Measurements from ENCODE around the gene CYP4F3. TPM values are rescaled to one million over a fixed set of nuclear protein-coding genes. Genes with fewer than 3 reads are reported as not detected.
"Not testable (repeated sequence)": the region's sequence is repeated elsewhere in the genome, so short reads cannot be mapped to it uniquely, and the experiment has no call there.

CYP4F3 gene
- total RNA-seq, 1 donor from 2014 or later: not detected

DNA sequence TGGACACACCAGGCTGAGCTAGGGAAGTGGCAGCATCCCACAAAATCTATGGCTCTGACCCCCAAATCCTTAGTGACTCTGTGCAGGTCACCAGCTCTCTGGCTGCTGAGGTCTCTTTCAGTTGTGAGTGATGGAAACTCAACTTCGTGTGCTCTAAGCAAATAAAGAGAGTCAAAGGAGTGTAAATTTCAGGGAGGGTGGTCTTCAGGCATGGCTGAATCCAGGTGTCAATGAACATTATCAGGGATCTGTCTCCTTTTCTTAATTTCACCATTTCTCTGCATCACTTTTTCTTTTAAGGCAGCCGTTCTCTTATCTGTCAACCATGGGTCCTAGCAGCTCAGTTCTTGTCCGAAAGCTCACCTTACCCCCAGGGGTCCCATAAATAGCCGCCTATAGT, 38.4 kb downstream of the CYP4F3 start:
- TF ChIP-seq, protein P1, sequence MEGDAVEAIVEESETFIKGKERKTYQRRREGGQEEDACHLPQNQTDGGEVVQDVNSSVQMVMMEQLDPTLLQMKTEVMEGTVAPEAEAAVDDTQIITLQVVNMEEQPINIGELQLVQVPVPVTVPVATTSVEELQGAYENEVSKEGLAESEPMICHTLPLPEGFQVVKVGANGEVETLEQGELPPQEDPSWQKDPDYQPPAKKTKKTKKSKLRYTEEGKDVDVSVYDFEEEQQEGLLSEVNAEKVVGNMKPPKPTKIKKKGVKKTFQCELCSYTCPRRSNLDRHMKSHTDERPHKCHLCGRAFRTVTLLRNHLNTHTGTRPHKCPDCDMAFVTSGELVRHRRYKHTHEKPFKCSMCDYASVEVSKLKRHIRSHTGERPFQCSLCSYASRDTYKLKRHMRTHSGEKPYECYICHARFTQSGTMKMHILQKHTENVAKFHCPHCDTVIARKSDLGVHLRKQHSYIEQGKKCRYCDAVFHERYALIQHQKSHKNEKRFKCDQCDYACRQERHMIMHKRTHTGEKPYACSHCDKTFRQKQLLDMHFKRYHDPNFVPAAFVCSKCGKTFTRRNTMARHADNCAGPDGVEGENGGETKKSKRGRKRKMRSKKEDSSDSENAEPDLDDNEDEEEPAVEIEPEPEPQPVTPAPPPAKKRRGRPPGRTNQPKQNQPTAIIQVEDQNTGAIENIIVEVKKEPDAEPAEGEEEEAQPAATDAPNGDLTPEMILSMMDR (conservative IDR thresholded peaks at IDR 0.05; ENCODE audit: low read depth, low read length): no peak
- DNase-seq (ENCODE audit: low read depth): no peak
- H3K4me3 ChIP-seq (ENCODE audit: low read depth, low read length): no peak overlapping the region

DNA sequence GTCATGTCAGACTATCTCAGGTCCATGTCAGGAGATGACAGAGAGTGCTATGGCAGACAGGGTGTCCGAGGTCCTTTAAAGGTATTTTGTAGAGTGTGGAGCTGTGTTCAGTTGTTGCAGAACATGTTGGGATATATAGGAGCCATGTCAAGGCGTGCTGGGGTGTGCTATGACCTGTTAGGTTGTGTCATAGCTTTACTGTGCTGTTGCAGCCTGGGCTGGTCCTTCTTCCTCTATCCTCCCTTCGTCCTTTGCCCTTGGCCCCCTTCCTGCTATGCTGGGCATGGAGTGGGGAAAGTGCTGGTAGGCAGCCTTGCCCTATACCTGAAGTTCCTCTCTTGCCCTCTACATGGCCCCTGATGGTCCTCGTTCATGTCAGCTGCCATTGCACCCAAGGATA, 39.2 kb downstream of the CYP4F3 start:
- not testable (repeated sequence) for H3K4me3 ChIP-seq (ENCODE audit: low read depth, low read length); DNase-seq (ENCODE audit: low read depth)

DNA sequence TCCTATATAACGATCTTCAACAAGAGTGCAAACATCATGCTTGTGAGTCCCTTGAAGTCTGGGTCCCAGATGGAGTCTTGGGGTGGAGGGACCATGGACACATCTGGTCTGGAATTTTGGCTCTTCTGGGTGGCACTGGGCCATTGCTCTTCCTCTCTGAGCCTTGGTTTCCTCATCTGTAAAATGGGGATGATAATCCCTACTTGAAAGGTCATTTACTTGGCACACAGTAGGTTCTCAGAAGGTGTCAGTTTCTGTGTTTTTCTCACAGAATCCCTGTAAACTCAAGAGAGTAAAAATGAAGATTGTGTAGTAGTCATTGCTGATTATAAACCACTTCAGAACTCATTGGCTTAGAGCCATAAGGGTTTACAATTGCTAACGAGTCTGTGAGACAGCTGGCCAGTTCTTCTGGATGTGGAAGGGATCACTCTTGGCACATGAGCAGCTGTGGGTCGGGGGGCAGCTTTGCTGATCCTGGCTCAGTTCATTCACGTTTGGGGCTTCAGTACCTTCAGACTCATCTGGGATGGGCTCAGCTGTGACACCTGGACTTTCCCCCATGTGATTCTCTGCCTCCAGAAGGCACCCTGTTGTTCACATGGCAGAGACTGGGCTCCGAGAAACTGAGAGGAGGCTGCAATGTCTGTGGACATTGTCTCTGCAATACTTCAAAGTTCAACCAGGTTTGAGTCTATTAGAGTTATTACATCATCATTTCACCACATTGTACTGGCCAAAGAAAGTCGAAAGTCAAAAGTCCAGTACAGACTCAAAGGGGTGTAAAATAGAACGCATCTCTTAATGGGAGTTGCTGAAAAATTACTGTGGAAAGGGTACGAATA, 40.0 kb downstream of the CYP4F3 start:
- TF ChIP-seq, protein P1 (conservative IDR thresholded peaks at IDR 0.05; ENCODE audit: low read depth, low read length): no peak
- no peak overlapping the region for H3K4me3 ChIP-seq (ENCODE audit: low read depth, low read length)
- no peak for DNase-seq (ENCODE audit: low read depth)

DNA sequence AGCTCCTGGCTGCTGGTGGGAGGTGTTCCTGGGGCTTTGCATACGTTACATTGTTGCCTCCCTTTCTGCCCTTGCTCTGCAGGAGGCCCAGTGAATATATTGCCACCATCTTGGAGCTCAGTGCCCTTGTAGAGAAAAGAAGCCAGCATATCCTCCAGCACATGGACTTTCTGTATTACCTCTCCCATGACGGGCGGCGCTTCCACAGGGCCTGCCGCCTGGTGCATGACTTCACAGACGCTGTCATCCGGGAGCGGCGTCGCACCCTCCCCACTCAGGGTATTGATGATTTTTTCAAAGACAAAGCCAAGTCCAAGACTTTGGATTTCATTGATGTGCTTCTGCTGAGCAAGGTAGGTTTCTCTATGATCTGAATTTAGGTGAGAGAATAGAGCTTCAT, 42.7 kb downstream of the CYP4F3 start:
- H3K4me3 ChIP-seq (ENCODE audit: low read depth, low read length): no peak overlapping the region
- DNase-seq (ENCODE audit: low read depth): no peak
- TF ChIP-seq, protein P1 (conservative IDR thresholded peaks at IDR 0.05; ENCODE audit: low read depth, low read length): no peak

DNA sequence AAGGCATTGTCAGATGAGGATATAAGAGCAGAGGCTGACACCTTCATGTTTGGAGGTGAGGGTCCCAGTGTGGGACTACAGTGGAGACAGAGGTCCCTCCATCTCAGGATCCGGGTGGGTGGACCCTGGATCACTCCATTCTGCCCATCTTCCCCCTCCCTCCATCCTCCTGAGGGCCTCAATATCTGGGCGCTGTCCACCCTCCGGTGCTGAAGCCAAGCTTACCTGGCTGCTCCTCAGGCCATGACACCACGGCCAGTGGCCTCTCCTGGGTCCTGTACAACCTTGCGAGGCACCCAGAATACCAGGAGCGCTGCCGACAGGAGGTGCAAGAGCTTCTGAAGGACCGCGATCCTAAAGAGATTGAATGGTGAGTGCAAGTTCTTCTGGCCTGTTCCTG, 44.1 kb downstream of the CYP4F3 start:
- DNase-seq (ENCODE audit: low read depth): no peak
- H3K4me3 ChIP-seq (ENCODE audit: low read depth, low read length): no peak overlapping the region
- TF ChIP-seq, protein P1 (conservative IDR thresholded peaks at IDR 0.05; ENCODE audit: low read depth, low read length): no peak

DNA sequence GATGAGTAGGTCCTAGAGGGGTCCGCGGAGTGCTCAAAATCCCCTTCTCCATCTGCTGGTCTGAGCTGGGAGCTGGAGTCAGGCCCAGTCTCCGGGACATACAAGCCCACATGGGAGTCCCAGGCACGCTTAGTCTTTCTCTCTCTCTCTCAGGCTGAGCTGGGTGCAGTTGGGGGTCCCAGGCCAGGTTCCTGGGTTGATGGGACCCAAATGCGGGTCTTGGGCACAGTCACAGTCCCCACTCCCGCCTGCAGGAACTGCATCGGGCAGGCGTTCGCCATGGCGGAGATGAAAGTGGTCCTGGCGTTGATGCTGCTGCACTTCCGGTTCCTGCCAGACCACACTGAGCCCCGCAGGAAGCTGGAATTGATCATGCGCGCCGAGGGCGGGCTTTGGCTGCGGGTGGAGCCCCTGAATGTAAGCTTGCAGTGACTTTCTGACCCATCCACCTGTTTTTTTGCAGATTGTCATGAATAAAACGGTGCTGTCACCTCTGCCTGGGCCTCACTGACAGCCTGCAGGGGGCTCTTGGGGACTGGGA, 56.0 kb downstream of the CYP4F3 start:
- no peak for DNase-seq (ENCODE audit: low read depth)
- H3K4me3 ChIP-seq (ENCODE audit: low read depth, low read length): no peak overlapping the region
- TF ChIP-seq, protein P1 (conservative IDR thresholded peaks at IDR 0.05; ENCODE audit: low read depth, low read length): no peak

DNA sequence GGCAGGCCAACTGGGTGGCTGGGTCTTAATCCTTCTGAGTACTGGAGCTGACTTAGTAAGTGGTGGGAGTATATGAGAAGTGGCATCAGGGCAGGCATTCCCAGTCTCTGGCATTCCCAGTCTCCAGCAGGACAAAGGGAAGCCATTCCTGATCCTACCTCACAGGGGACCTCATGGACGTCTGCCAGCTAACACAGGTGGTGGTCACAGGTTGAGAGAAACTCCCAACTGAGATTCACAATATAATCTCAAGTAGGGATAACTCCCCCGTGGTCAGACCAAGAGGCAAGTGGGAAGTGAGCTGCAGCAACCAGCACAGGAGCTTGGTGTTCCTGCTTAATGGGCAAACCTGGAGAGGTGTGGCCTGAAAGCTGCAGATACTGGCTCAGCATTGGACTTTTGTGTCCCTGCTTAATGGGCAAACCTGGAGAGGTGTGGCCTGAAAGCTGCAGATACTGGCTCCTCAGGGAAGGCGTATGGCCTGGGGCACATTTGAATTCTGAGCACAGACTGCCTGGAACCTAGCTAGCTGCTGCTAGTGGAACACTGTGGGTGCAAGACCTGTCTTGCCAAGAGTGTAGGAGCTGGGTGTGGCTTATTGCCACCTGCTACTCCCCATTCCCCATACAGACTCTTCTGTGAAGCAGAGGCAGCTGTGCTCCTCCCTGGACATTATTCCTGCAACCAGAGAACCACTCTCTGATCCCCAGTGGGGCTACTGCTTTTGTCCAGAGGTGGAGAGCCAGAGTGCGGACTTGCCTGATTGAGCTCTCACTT, 61.2 kb downstream of the CYP4F3 start:
- TF ChIP-seq, protein P1 (conservative IDR thresholded peaks at IDR 0.05; ENCODE audit: low read depth, low read length): no peak
- no peak overlapping the region for H3K4me3 ChIP-seq (ENCODE audit: low read depth, low read length)
- DNase-seq (ENCODE audit: low read depth): no peak
